ENCODE measurements around the gene YOD1.

Gene YOD1

GRCh38 chr1:207051191-207051943, at the start of gene YOD1:
Gene YOD1, minus strand, starts transcription at chr1:207051208. Its CDS starts 178 bp downstream, at chr1:207051030.
- TF ChIP-seq CTCF (conservative IDR thresholded peaks at IDR 0.05; ENCODE audit: low read length): no peak
- peak; percentile 39 for DNase-seq (ENCODE audit: low read depth)

GRCh38 chr1:207097871-207098324, 46.9 kb upstream of the YOD1 start:
- DNase-seq (ENCODE audit: low read depth): no peak
- TF ChIP-seq CTCF (conservative IDR thresholded peaks at IDR 0.05; ENCODE audit: low read length): no peak
- H3K4me3 ChIP-seq (ENCODE audit: low read length): no peak overlapping the region

More at GRCh38 chr1:207051191-207051943, at the start of gene YOD1:
- H3K4me3 ChIP-seq (ENCODE audit: low read length): peak within 1 kb of the TSS; percentile 98

- TF ChIP-seq CTCF (conservative IDR thresholded peaks at IDR 0.05; ENCODE audit: low read length): no peak
- no peak overlapping the region for H3K4me3 ChIP-seq (ENCODE audit: low read length)
- no peak for DNase-seq (ENCODE audit: low read depth)
Measured at GRCh38 chr1:207093944-207094343, 42.9 kb upstream of the YOD1 start.

DNA sequence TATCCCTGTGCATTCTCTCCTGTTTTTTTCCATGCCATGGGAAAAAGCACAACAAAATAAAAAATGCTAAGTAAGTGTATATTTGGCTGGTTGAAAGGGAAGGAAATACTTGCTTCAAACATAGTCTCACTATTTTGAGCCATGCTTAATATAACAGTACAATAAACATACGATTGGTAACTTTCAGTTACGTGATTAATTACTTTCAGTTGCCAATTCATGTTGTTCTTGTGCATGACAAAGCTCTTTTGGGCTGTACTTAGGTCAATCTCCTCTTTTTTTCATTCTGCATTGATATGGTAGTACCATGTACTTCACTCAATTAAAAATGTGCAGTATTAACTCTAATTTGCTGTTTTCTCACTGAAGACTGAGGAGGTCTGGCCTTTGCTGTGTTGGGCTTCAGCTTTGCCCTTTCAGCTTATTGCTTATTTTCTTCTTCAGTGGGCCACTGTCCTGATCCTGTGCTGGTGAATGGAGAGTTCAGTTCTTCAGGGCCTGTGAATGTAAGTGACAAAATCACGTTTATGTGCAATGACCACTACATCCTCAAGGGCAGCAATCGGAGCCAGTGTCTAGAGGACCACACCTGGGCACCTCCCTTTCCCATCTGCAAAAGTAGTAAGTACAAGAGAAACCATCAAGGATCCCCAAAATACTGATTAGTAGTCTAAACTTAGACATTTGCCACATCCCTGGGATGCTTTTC, 40.3 kb upstream of the YOD1 start:
- no peak overlapping the region for H3K4me3 ChIP-seq (ENCODE audit: low read length)
- DNase-seq (ENCODE audit: low read depth): no peak
- no peak for TF ChIP-seq CTCF (conservative IDR thresholded peaks at IDR 0.05; ENCODE audit: low read length)

DNA sequence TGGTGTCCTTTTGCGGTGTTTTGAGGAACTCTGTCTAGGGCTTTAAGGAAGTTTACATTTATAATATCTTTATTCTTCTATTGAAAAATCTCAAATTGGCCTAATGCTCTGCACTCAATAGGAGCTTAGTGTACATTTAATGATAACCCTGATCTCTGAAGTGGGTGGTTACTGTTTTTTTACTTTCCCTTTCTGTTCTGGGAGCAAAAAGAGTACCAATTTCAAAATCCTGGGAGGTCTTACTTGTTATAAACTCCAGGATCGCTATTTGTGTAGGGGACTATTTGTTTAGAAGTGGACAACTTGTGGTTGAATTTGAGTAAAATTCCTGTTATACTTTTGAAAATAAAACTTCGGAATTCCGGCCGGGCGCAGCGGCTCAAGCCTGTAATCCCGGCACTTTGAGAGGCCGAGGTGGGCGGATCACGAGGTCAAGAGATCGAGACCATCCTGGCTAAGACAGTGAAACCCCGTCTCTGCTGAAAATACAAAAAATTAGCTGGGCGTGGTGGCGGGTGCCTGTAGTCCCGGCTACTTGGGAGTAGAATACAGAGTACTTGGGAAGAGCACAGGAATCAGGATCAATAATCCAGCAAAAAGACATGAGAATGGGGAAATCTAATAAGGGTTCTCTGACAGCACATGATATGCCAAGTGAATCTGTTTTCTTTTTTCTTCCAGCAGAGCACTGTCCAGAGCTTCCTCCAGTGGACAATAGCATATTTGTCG, 38.8 kb upstream of the YOD1 start:
- TF ChIP-seq CTCF (conservative IDR thresholded peaks at IDR 0.05; ENCODE audit: low read length): no peak
- H3K4me3 ChIP-seq (ENCODE audit: low read length): no peak overlapping the region
- no peak for DNase-seq (ENCODE audit: low read depth)

DNA sequence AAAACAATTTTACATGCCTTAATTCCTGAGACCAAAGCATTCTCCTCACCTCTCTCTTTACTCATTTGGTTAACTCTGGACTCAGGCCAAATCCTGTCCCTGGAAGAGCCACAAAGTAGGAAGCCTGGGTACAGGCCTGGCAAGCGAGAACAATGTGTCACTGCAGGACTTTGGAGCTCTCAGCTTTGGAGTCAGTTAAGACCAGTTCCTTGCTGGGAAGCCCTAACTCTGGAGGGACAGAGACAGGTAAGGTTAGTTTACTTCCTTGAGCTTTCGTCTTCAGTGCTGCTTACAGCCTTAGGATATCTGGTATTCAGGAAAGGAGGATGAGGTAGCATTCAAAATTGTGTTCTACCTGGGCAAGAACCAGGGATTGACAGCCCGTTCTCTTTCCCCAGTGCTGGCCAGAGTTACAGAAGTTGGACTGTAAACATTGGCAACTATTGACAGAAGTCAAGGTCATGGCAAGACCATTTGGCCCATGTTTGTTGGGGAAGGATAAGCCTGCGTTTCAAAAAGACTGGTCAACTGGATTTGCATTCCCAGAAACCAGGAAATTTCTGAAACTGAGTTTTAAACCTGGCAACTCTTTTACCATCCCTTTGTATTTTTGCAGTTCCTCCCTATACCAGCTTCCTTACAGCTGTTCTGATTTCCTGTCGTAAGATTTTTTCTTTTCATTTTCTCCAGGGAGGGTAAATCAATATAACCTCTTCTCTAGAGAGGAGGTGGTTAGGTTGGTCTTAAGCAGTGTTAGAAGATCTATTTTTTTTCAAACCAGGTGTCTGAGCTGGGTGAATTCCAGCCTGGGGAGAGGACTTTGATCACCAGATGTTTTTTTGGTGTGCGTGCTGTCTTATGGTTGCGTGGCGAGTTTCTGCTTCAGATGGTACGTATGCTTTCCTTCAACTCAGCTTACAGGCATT, 38.0 kb upstream of the YOD1 start, which contains the start of gene C4BPB:
C4BPB (plus strand) TSS at position 160 of the 926 bp plus-strand sequence; CDS start at position 832, 672 bp downstream.
- TF ChIP-seq CTCF (conservative IDR thresholded peaks at IDR 0.05; ENCODE audit: low read length): no peak
- no peak within 1 kb of the TSS for H3K4me3 ChIP-seq (ENCODE audit: low read length)

More for the DNA sequence above, 38.0 kb upstream of the YOD1 start, which contains the start of gene C4BPB:
- DNase-seq (ENCODE audit: low read depth): no peak

Measured in AG10803 (cell line).